K562 (cell line): ENCODE measurements around the gene MAP3K14. TPM values are rescaled to one million over a fixed set of nuclear protein-coding genes. Genes with fewer than 3 reads are reported as not detected.

Source experiments
- ATAC-seq: fragments of 200-7000 bp; cut with Tn5 transposase; 3 replicates; pipeline ENCODE4 v1.9.1; 2020; ENCODE audit warnings: moderate library complexity
- BruUV-seq: library from RNA; stranded (reverse); fragments of 400-500 nt; replicated peaks from 2 replicates; lab custom pipeline; 2021; lab: Mats Ljungman, UMichigan
- CTCF ChIA-PET: fragments of 300-600 bp; formaldehyde crosslinking; extraction: SDS; loops from one replicate; lab custom pipeline; 2021; ENCODE audit warnings: low intra/inter-chr PET ratio; lab: Yijun Ruan, JAX
- POLR2A ChIA-PET: fragments of 300-600, 350-650 bp; sonication (Branson Sonifier 250); formaldehyde crosslinking; extraction: SDS; loops from one replicate; lab custom pipeline; 2021; ENCODE audit warnings: antibody characterized with exemption, inconsistent platforms; lab: Yijun Ruan, JAX
- DNase-seq, 4 experiments: peaks; one replicate each; pipeline versions ENCODE4 v3.0.0 to v3.0.0-alpha.2; 2011 to 2018; ENCODE audit warnings: low spot score in 3 of 4, mixed read lengths in 3 of 4; ENCODE audit errors: extremely low read depth in 1 of 4
- FAIRE-seq: peaks from 2 replicates; lab custom pipeline; 2011; peaks lifted over from hg19 to GRCh38; lab: Jason Lieb, UNC
- H2AFZ ChIP-seq: 2 replicates; pipeline ENCODE4 v1.6.0; 2011; ENCODE audit warnings: low read depth, low read length, control low read depth, inconsistent platforms
- H3K27ac ChIP-seq: fragments of 200-600 bp; 3 replicates; pipeline ENCODE4 v1.8.0; 2011; ENCODE audit warnings: low read depth, mild to moderate bottlenecking, control low read depth, inconsistent platforms, low read length, moderate library complexity, mixed read lengths; ENCODE audit errors: extremely low read depth
- H3K27me3 ChIP-seq, 2 experiments: fragments of 300-600 bp in 1 of 2; 2 replicates in 1 of 2; 3 replicates in 1 of 2; pipeline versions ENCODE4 v1.6.0 to v1.8.0; 2011; ENCODE audit warnings: inconsistent platforms in 2 of 2, low read length in 2 of 2, mild to moderate bottlenecking in 1 of 2, mixed read lengths in 1 of 2, moderate library complexity in 1 of 2; ENCODE audit not compliant: control insufficient read depth in 2 of 2, insufficient read depth in 2 of 2
- H3K36me3 ChIP-seq: fragments of 300-600 bp; 3 replicates; pipeline ENCODE4 v1.8.0; 2011; ENCODE audit warnings: mild to moderate bottlenecking, low read length, inconsistent platforms; ENCODE audit not compliant: control insufficient read depth, insufficient read depth
- H3K4me1 ChIP-seq, 2 experiments: fragments of 200-600 bp in 1 of 2; replicated peaks in 1 of 2; 2 replicates in 1 of 2; 3 replicates in 1 of 2; pipeline versions ENCODE4 v1.5.1 to v1.8.0; 2011; ENCODE audit warnings: inconsistent platforms in 2 of 2, low read length in 2 of 2, mild to moderate bottlenecking in 1 of 2, mixed read lengths in 1 of 2, moderate library complexity in 1 of 2; ENCODE audit not compliant: control insufficient read depth in 2 of 2, insufficient read depth in 2 of 2
- H3K4me2 ChIP-seq: 2 replicates; pipeline ENCODE4 v1.6.1; 2011; ENCODE audit warnings: low read length, control low read depth, inconsistent platforms, mixed read lengths; ENCODE audit not compliant: insufficient read depth
- H3K4me3 ChIP-seq: fragments of 200-600 bp; sonication (generic), shearing (Covaris generic); 2 replicates; pipeline ENCODE4 v1.5.1; 2016; ENCODE audit warnings: control low read depth, inconsistent platforms
- H3K79me2 ChIP-seq: fragments of 200-600 bp; 3 replicates; pipeline ENCODE4 v1.8.0; 2011; ENCODE audit warnings: low read length, inconsistent platforms; ENCODE audit not compliant: control insufficient read depth, insufficient read depth
- H3K9ac ChIP-seq, 2 experiments: 2 replicates each; pipeline versions ENCODE4 v1.6.0 to v1.6.1; 2011; ENCODE audit warnings: low read depth in 2 of 2, low read length in 2 of 2, control low read depth in 1 of 2, inconsistent platforms in 1 of 2, mild to moderate bottlenecking in 1 of 2, mixed read lengths in 1 of 2; ENCODE audit not compliant: insufficient read depth in 1 of 2
- H3K9me1 ChIP-seq: one replicate; pipeline ENCODE4 v1.6.0; 2011; ENCODE audit warnings: inconsistent platforms, mild to moderate bottlenecking, low read length, moderate library complexity; ENCODE audit not compliant: control insufficient read depth, insufficient read depth
- H3K9me3 ChIP-seq: replicated peaks from 2 replicates; pipeline ENCODE4 v1.5.1; 2011; ENCODE audit warnings: low read depth, low read length, inconsistent platforms; ENCODE audit not compliant: control insufficient read depth, insufficient read depth
- H4K20me1 ChIP-seq: replicated peaks from 2 replicates; pipeline ENCODE4 v1.6.1; 2011; ENCODE audit warnings: low read length, inconsistent platforms, mixed read lengths; ENCODE audit not compliant: control insufficient read depth, insufficient read depth
- EWSR1 ChIP-seq: fragments of 450-650 bp; IDR thresholded peaks from 2 replicates; pipeline ENCODE4 v1.6.1; 2018; ENCODE audit warnings: borderline replicate concordance, mild to moderate bottlenecking, low read depth, moderate library complexity; ENCODE audit not compliant: partially characterized antibody
- LARP7 ChIP-seq: fragments of 450-650 bp; IDR thresholded peaks from 2 replicates; pipeline ENCODE4 v1.6.1; 2016
- RBFOX2 ChIP-seq: fragments of 200-400 bp; formaldehyde crosslinking; IDR thresholded peaks from 2 replicates; pipeline ENCODE4 v1.6.1; 2017; ENCODE audit warnings: low read depth, mild to moderate bottlenecking, low read length, moderate library complexity
- RUNX1 ChIP-seq: sonication (generic); IDR thresholded peaks from 2 replicates; pipeline ENCODE4 v1.6.1; 2016; ENCODE audit warnings: antibody characterized with exemption, low read depth
- TARDBP ChIP-seq: fragments of 450-650 bp; IDR thresholded peaks from 2 replicates; pipeline ENCODE4 v1.6.1; 2016
- ZKSCAN8 ChIP-seq: fragments of 200-800 bp; sonication (Bioruptor generic); IDR thresholded peaks from 2 replicates; pipeline ENCODE4 v1.6.1; 2016; ENCODE audit warnings: missing genetic modification characterization, missing compliant biosample characterization
- ZNF124 ChIP-seq: sonication (generic); formaldehyde crosslinking; IDR thresholded peaks from 2 replicates; pipeline ENCODE4 v1.8.1; 2022; ENCODE audit warnings: missing genetic modification reagents
- ZNF778 ChIP-seq: fragments of 450-650 bp; formaldehyde crosslinking; IDR thresholded peaks from 2 replicates; pipeline ENCODE4 v1.4.0; 2020; ENCODE audit warnings: mild to moderate bottlenecking, moderate library complexity
- WGBS: fragments of 100-300 bp; shearing (Covaris generic); methylation state at CpG from one replicate; pipeline ENCODE4 v1.1.6; 2016; ENCODE audit warnings: low coverage, mixed read lengths; ENCODE audit not compliant: insufficient coverage; ENCODE audit errors: missing lambda C conversion rate; 5-methylcytosine and 5-hydroxymethylcytosine counted together
- in situ Hi-C: fragments of 300-500 bp; cut with MboI; formaldehyde crosslinking; loops from 4 replicates; pipeline ENCODE4 v1.15.0; 2018; ENCODE audit warnings: inconsistent platforms, mixed read lengths
- intact Hi-C: fragments of 100-400 bp; cut with micrococcal nuclease; formaldehyde crosslinking; loops from 2 replicates; pipeline ENCODE4 v1.14.2; 2022
- polyA plus RNA-seq, 8 experiments: library from polyadenylated mRNA; depleted of rRNA in 4 of 8; stranded (reverse) in 5 of 8; unstranded in 3 of 8; fragments of >200 nt; fragmentation: Nextera tagmentation in 2 of 8; fragmentation: Illumina TruSeq in 1 of 8; extraction: Ambion mirVana in 2 of 8; extraction: Trizol in 1 of 8; gene quantifications; 2 replicates each; pipeline versions ENCODE4 v1.2.1 to v1.2.3, GENCODE V29; 2011 to 2014; ENCODE audit warnings: inconsistent platforms in 1 of 8, missing spikeins in 1 of 8
- total RNA-seq, 7 experiments: library from RNA; depleted of rRNA in 6 of 7; stranded (reverse); fragments of >200 nt in 6 of 7; fragmentation: Illumina TruSeq in 2 of 7; extraction: Trizol in 2 of 7; gene quantifications; 2 replicates each; pipeline versions ENCODE4 v1.2.1 to v1.2.3, GENCODE V29; 2011 to 2021; ENCODE audit warnings: low replicate concordance in 1 of 7
- TF ChIP-seq, protein P1 (sequence below): fragments of 250-450 bp; sonication (Bioruptor Pico); IDR thresholded peaks from 2 replicates; pipeline ENCODE4 v1.4.0; 2020; ENCODE audit warnings: mild to moderate bottlenecking
- TF ChIP-seq, protein P2 (sequence below): fragments of 150-350 bp; IDR thresholded peaks from 2 replicates; pipeline ENCODE4 v1.6.1; 2014; ENCODE audit warnings: low read depth, mild to moderate bottlenecking, low read length, borderline replicate concordance

MAP3K14 gene
- total and polyA plus RNA-seq, 9 of the 15 experiments (the other 6 are each of a cell fraction or from before 2014, with no cell fraction given) = 0.45 to 8.7 (median 3.2) TPM

DNA sequence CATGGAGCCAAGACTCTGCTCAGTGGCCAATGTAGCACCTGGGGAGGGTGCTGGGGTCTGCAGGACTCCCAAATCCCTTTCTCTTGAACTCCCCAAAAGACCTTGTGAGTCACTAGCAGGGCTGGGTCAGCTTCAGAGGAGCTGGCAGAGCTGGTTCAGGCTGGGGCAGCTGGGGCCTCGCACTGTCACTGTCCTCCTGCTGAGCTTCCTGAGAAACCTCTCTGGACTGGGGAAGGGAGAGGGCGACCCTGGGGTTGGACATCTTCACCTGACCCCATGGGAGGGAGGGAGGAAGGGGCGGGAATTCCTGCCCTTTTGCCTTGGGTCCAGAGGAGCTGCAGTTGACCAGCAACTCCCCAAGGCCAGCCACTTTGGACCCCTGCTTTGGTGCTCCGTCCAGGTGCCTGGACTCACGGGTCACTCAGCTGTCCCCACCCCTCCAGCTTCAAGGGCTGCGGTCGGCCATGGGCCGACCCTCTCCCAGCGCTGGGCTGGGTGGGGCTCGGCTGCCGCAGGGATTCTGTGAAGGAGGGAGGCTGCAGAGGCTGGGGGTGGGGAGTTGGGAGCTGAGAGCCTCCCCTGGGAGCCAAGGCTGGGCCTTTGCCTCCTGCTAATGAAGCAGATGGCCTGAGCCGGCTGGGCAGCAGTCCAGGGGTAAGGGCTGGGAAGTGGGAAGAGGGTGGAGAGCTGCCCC is 85.9 kb downstream of the MAP3K14 start:
- Histone ChIP-seq H3K4me1 (peaks cover 47 to 64% of the 10 kb centered on the region in 2 experiments), H2AFZ (no peak overlapping the region), H3K27ac (no peak overlapping the region), H3K9me1 (no peaks in the 10 kb centered on the region), H3K4me3 (no peak overlapping the region), H3K79me2 (peaks cover 37% of the 10 kb centered on the region), H3K36me3 (peaks cover 2% of the 10 kb centered on the region; the same call in 1 of the 3 replicates), H3K9me3 (no peaks in the 10 kb centered on the region), H3K9ac (peak overlapping the region in 1 of 2 experiments; percentile 77; a peak in 2 of 4 replicates), H3K4me2 (no peak overlapping the region), H4K20me1 (no peaks in the 10 kb centered on the region), H3K27me3 (no peaks in the 10 kb centered on the region)
- TF ChIP-seq RBFOX2 (0 out of 2 replicates have a peak, but pooled peaks have one; percentile 5), LARP7 (no peak)
- intact Hi-C loops (no loop called here), in situ Hi-C loops (no loop called here)
- FAIRE-seq = no peak
- 31% methylated on average over 11 of the region's 12 CpGs for WGBS
- ATAC-seq = no peak
- no peak for DNase-seq
- ChIA-PET CTCF (interaction anchor here (0.6 kb wide), 1 partner anchor 11 kb away, joined by 3 read pairs; no protein-coding TSS in a partner anchor), POLR2A (interaction anchor here (9.0 kb wide), 1 partner anchor 81 kb away, joined by 92 read pairs; the partner anchor contains the start of gene HEXIM1)
- no TSS peak for BruUV-seq

DNA sequence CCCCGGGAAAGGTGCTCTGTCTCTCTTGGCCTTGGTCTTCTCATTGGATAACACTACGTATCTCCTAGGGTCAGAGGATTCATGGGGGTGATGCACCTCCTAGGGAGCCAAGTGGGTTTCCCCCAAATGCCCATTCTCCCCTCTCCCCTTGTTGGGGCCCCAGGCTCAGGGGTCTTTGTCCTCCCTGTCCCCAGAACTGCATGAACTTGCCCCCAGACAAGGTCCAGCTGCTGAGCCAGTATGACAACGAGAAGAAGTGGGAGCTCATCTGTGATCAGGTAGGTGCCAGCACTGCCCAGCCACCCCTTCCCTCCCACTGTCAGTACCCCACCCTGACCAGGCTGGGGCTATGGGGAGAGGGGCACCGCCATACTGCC is 86.4 kb downstream of the MAP3K14 start:
- no TSS peak for BruUV-seq
- no peak for ATAC-seq
- Histone ChIP-seq H3K79me2 (peaks cover 42% of the 10 kb centered on the region), H3K4me2 (no peak overlapping the region), H3K9me1 (no peaks in the 10 kb centered on the region), H3K9me3 (no peaks in the 10 kb centered on the region), H3K36me3 (no peaks in the 10 kb centered on the region; the same call in 2 of the 3 replicates), H2AFZ (no peak overlapping the region), H3K27me3 (no peaks in the 10 kb centered on the region), H3K27ac (no peak overlapping the region), H3K4me3 (no peak overlapping the region), H4K20me1 (no peaks in the 10 kb centered on the region), H3K9ac (peak overlapping the region in 1 of 2 experiments; percentile 77; a peak in 2 of 4 replicates), H3K4me1 (peaks cover 50 to 66% of the 10 kb centered on the region in 2 experiments)
- TF ChIP-seq EWSR1 (no peak), RUNX1 (no peak), ZNF124 (CRISPR knock-in tag) (no peak), TARDBP (no peak), ZKSCAN8 (CRISPR knock-in tag) (no peak), ZNF778 (CRISPR knock-in tag) (no peak)
- TF ChIP-seq, protein P1, sequence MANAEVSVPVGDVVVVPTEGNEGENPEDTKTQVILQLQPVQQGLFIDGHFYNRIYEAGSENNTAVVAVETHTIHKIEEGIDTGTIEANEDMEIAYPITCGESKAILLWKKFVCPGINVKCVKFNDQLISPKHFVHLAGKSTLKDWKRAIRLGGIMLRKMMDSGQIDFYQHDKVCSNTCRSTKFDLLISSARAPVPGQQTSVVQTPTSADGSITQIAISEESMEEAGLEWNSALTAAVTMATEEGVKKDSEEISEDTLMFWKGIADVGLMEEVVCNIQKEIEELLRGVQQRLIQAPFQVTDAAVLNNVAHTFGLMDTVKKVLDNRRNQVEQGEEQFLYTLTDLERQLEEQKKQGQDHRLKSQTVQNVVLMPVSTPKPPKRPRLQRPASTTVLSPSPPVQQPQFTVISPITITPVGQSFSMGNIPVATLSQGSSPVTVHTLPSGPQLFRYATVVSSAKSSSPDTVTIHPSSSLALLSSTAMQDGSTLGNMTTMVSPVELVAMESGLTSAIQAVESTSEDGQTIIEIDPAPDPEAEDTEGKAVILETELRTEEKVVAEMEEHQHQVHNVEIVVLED (CRISPR knock-in tag) = no peak
- TF ChIP-seq, protein P2, sequence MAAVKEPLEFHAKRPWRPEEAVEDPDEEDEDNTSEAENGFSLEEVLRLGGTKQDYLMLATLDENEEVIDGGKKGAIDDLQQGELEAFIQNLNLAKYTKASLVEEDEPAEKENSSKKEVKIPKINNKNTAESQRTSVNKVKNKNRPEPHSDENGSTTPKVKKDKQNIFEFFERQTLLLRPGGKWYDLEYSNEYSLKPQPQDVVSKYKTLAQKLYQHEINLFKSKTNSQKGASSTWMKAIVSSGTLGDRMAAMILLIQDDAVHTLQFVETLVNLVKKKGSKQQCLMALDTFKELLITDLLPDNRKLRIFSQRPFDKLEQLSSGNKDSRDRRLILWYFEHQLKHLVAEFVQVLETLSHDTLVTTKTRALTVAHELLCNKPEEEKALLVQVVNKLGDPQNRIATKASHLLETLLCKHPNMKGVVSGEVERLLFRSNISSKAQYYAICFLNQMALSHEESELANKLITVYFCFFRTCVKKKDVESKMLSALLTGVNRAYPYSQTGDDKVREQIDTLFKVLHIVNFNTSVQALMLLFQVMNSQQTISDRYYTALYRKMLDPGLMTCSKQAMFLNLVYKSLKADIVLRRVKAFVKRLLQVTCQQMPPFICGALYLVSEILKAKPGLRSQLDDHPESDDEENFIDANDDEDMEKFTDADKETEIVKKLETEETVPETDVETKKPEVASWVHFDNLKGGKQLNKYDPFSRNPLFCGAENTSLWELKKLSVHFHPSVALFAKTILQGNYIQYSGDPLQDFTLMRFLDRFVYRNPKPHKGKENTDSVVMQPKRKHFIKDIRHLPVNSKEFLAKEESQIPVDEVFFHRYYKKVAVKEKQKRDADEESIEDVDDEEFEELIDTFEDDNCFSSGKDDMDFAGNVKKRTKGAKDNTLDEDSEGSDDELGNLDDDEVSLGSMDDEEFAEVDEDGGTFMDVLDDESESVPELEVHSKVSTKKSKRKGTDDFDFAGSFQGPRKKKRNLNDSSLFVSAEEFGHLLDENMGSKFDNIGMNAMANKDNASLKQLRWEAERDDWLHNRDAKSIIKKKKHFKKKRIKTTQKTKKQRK = no peak
- no peak for FAIRE-seq
- DNase-seq = no peak
- in situ Hi-C loops (no loop called here), intact Hi-C loops (no loop called here)
- 75% methylated on average over 2 of the region's 4 CpGs for WGBS
- CTCF ChIA-PET = interaction anchor here (0.5 kb wide), 1 partner anchor 13 kb away, joined by 4 read pairs; no protein-coding TSS in a partner anchor
- POLR2A ChIA-PET = interaction anchor here (1.5 to 9.0 kb wide), 2 partner anchors 12 to 80 kb away, joined by 4 to 92 read pairs; partner anchors contain the start of gene HEXIM1
